GDM1 (cell line): ENCODE measurements around the gene PRDM1.

Experiments
- DNase-seq: peaks from one replicate; lab custom pipeline; 2025; lab: John Stamatoyannopoulos, UW

PRDM1 gene

GRCh38 chr6:106097411-106098231 is 11.5 kb downstream of the PRDM1 start:
- peak; percentile 41 for DNase-seq

- DNase-seq = peak; percentile 36
Observed at GRCh38 chr6:106098383-106099234, 12.5 kb downstream of the PRDM1 start.

DNA sequence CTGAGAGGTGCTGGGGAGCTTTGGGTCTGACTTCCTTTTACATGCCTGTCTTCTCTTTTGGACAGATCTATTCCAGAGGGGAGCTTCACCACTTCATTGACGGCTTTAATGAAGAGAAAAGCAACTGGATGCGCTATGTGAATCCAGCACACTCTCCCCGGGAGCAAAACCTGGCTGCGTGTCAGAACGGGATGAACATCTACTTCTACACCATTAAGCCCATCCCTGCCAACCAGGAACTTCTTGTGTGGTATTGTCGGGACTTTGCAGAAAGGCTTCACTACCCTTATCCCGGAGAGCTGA is 13.1 kb downstream of the PRDM1 start:
- no peak for DNase-seq

DNA sequence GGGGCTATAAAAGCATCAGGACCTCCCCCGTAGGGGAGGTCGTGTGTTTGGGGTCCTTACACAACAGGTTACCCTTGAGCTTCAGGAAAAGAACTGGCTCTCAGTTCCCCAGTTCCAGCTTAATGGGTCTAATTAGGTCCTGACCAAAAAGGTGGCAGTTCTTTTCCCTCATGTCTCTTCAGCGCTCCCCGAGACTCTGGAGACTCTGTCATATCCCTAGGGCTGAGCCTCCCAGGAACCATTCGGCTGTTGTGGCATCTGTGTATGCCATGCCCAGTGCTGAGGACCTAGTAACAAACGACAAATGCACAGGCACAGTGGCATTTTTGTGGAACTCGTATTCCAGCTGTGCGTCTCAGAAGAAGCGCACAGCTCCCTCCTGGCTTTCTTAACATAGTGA is 14.6 kb downstream of the PRDM1 start:
- DNase-seq = no peak

GRCh38 chr6:106101466-106101865 is 15.3 kb downstream of the PRDM1 start:
- DNase-seq = no peak

GRCh38 chr6:106102034-106102433 is 15.9 kb downstream of the PRDM1 start:
- DNase-seq = no peak

- DNase-seq = no peak
Observed at GRCh38 chr6:106102967-106103727, 17.0 kb downstream of the PRDM1 start.

- no peak for DNase-seq
Observed at GRCh38 chr6:106103728-106104109, 17.6 kb downstream of the PRDM1 start.

- no peak for DNase-seq
Observed at GRCh38 chr6:106104476-106104875, 18.3 kb downstream of the PRDM1 start.

DNA sequence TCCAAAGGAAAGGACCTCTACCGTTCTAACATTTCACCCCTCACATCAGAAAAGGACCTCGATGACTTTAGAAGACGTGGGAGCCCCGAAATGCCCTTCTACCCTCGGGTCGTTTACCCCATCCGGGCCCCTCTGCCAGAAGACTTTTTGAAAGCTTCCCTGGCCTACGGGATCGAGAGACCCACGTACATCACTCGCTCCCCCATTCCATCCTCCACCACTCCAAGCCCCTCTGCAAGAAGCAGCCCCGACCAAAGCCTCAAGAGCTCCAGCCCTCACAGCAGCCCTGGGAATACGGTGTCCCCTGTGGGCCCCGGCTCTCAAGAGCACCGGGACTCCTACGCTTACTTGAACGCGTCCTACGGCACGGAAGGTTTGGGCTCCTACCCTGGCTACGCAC is 18.8 kb downstream of the PRDM1 start:
- no peak for DNase-seq

DNA sequence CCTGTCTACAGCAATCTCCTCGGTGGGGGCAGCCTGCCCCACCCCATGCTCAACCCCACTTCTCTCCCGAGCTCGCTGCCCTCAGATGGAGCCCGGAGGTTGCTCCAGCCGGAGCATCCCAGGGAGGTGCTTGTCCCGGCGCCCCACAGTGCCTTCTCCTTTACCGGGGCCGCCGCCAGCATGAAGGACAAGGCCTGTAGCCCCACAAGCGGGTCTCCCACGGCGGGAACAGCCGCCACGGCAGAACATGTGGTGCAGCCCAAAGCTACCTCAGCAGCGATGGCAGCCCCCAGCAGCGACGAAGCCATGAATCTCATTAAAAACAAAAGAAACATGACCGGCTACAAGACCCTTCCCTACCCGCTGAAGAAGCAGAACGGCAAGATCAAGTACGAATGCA is 19.4 kb downstream of the PRDM1 start:
- DNase-seq = no peak

GRCh38 chr6:106106276-106107042 is 20.3 kb downstream of the PRDM1 start:
- no peak for DNase-seq

DNA sequence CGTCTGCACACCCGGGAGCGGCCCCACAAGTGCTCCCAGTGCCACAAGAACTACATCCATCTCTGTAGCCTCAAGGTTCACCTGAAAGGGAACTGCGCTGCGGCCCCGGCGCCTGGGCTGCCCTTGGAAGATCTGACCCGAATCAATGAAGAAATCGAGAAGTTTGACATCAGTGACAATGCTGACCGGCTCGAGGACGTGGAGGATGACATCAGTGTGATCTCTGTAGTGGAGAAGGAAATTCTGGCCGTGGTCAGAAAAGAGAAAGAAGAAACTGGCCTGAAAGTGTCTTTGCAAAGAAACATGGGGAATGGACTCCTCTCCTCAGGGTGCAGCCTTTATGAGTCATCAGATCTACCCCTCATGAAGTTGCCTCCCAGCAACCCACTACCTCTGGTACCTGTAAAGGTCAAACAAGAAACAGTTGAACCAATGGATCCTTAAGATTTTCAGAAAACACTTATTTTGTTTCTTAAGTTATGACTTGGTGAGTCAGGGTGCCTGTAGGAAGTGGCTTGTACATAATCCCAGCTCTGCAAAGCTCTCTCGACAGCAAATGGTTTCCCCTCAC is 21.0 kb downstream of the PRDM1 start:
- no peak for DNase-seq

- no peak for DNase-seq
Observed at GRCh38 chr6:106108129-106108528, 22.0 kb downstream of the PRDM1 start.

GRCh38 chr6:106109029-106109428 is 22.9 kb downstream of the PRDM1 start:
- no peak for DNase-seq

GRCh38 chr6:106110164-106110826 is 24.2 kb downstream of the PRDM1 start:
- DNase-seq = no peak

- no peak for DNase-seq
Observed at GRCh38 chr6:106112433-106112832, 26.3 kb downstream of the PRDM1 start.

DNA sequence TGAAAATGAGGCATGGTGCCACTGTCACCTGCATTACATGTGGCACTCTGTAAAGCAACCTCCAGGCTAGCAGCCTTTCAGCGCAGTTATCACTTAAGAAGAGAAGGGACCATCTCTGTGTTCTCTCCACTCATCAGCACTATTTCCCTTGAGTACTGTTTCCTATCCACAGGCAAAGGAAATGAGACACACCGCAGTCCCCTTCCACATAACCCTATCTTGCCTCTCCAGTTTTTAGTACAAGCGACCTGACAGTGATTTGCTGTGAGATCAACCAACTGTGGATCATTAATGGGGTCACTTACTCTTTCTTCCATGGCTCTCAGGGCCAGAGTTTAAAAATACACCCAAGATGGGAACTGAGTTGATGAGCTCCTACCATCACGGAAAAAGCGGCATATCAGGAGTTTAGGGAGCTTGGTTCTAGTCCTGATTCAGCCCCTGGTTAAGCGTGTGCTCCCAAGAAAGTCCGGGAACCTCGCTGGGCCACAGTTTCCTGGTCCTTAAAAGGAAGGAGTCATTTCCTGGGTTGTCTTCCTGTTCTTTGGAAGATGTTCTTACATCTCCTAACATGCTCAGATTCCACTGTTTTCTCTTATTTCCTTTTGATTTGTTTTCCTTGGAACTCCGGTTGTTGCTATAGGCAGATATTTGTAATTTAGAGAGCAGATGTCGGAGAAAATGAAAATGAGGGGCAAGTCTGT is 27.3 kb downstream of the PRDM1 start:
- peak; percentile 51 for DNase-seq

- no peak for DNase-seq
Observed at GRCh38 chr6:106114492-106114891, 28.4 kb downstream of the PRDM1 start.

DNA sequence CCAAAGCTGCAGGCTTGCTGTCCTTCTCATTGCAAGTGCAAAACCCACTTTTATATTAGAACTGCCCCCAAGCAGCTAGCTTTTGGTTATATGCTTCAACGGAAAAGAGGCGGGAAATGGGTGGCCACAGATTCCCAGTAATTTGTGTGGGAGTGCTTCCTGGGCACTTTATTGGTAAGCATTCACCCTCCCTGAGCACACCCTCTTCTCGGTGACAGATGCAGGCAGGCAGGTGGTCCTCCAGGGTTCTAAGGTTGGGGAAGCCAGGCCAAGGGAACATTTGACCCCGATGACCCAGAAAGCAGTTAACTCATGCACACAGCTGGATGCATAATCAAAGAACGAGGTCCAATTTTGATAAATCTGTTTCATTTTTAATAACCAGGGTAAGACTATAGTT is 29.1 kb downstream of the PRDM1 start:
- DNase-seq = no peak
